Measurements from ENCODE around the gene PEPD. TPM values are rescaled to one million over a fixed set of nuclear protein-coding genes. Genes with fewer than 3 reads are reported as not detected.

PEPD gene
- polyA plus RNA-seq, 2 donors: 26.8 to 38.6 TPM

DNA sequence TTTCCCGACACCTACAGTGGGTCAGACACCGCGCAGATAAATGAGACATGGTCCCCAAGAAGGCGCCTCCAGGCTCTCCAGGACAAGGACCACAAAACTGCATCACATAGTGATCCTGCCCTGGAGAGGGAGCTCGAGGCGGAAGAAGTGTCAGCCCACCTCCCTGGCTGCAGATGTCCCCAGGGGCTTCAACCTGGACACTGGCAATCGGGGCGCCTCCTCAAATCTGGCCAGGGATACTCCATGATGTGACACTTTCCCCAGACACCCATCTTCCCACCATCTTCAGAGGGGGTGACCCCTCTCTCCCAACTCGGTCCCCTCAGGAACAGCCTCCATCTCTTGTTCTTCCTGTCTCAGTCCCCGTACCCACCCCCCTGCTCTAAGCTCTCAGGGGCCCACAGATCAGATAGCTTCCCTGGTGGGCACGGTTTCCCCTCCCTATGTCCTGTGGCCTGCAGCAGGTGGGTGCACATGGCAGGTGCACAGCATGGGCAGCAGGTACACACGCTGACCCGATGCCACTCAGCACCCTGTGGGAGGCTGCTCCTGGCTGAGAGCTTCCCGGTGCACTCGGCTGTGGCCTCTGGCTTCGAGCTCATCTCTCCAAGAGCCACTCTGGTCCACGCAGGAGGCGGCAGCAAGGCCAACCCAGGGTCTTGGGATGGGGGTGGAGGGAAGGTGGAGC is 61.2 kb downstream of the PEPD start:
- Histone ChIP-seq H3K4me3 (ENCODE audit: low read depth in 1 of 2, low read length in 2 of 2) (no peak overlapping the region), H3K27ac (ENCODE audit: low read depth in 2 of 2, low read length in 1 of 2) (no peak overlapping the region), H3K4me1 (ENCODE audit: control insufficient read depth in 2 of 2, insufficient read depth in 2 of 2, low read length in 1 of 2) (no peaks in the 10 kb centered on the region), H3K36me3 (ENCODE audit: control insufficient read depth in 2 of 2, insufficient read depth in 2 of 2, low read length in 1 of 2) (peaks cover 3 to 25% of the 10 kb centered on the region in 2 donors), H3K27me3 (ENCODE audit: control insufficient read depth in 1 of 2, insufficient read depth in 2 of 2, low read length in 2 of 2) (no peaks in the 10 kb centered on the region), H3K9me3 (ENCODE audit: control insufficient read depth in 2 of 2, insufficient read depth in 1 of 2, low read depth in 1 of 2, low read length in 1 of 2) (no peaks in the 10 kb centered on the region)
- 89 to 91% methylated on average over 18 of the region's 18 CpGs for WGBS, 2 donors

DNA sequence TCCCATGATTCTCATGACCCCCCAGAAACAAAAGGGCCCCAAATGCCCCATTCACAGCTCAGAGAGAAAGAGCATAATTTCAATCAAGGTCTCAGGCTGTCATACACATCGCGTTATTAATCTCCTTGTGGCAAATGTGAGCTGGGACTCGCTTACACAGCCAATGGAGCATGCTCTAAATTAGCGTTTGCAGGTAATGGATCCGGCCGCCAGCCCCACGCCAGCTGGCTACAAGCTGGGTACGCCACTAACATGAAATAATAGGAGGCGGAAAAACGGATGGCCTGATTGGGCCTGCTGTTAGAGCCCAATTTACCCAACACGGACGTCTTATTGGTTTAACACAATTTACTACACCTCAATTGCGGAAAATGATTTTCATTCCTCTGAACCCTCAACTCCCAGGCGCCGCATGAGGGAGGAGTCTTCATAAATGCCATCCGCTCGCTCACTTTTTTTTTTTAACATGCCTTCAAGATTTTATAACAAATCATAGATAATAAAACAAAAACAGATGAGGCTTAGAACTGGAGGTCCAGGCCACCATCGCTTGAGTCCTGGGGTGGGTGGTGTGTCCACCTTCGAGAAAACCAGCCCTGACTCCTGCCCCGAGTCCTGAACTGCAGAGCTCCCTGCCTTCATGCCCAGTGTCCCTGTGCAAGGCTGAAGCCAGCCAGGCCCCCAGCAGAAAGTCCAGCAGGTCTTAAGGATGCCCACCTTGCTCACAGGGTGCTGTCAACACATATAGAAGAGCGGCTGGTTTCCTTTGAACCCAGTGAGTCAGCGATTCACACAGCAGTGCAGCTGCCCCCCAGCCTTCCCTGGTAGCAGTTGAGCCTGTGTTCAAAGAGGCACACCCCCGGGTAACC is 62.1 kb downstream of the PEPD start:
- Histone ChIP-seq H3K9me3 (ENCODE audit: control insufficient read depth in 2 of 2, insufficient read depth in 1 of 2, low read depth in 1 of 2, low read length in 1 of 2) (no peaks in the 10 kb centered on the region), H3K36me3 (ENCODE audit: control insufficient read depth in 2 of 2, insufficient read depth in 2 of 2, low read length in 1 of 2) (peaks cover 3 to 25% of the 10 kb centered on the region in 2 donors)
- 90 to 93% methylated on average over 23 of the region's 23 CpGs for WGBS, 2 donors

GRCh38 chr19:33458807-33459206 is 62.8 kb downstream of the PEPD start:
- H3K9me3 ChIP-seq (ENCODE audit: control insufficient read depth in 2 of 2, insufficient read depth in 1 of 2, low read depth in 1 of 2, low read length in 1 of 2): no peaks in the 10 kb centered on the region
- H3K27me3 ChIP-seq (ENCODE audit: control insufficient read depth in 1 of 2, insufficient read depth in 2 of 2, low read length in 2 of 2): no peaks in the 10 kb centered on the region
- no peak overlapping the region for H3K4me3 ChIP-seq (ENCODE audit: low read depth in 1 of 2, low read length in 2 of 2)
- peaks cover 3 to 24% of the 10 kb centered on the region in 2 donors for H3K36me3 ChIP-seq (ENCODE audit: control insufficient read depth in 2 of 2, insufficient read depth in 2 of 2, low read length in 1 of 2)
- H3K27ac ChIP-seq (ENCODE audit: low read depth in 2 of 2, low read length in 1 of 2): no peak overlapping the region
- WGBS, 2 donors: 91 to 92% methylated on average over 12 of the region's 12 CpGs
- no peaks in the 10 kb centered on the region for H3K4me1 ChIP-seq (ENCODE audit: control insufficient read depth in 2 of 2, insufficient read depth in 2 of 2, low read length in 1 of 2)

More for the DNA sequence above, 62.1 kb downstream of the PEPD start:
- Histone ChIP-seq H3K4me1 (ENCODE audit: control insufficient read depth in 2 of 2, insufficient read depth in 2 of 2, low read length in 1 of 2) (no peaks in the 10 kb centered on the region), H3K27me3 (ENCODE audit: control insufficient read depth in 1 of 2, insufficient read depth in 2 of 2, low read length in 2 of 2) (no peaks in the 10 kb centered on the region), H3K27ac (ENCODE audit: low read depth in 2 of 2, low read length in 1 of 2) (no peak overlapping the region), H3K4me3 (ENCODE audit: low read depth in 1 of 2, low read length in 2 of 2) (no peak overlapping the region)

GRCh38 chr19:33458171-33458633 is 63.4 kb downstream of the PEPD start:
- no peaks in the 10 kb centered on the region for H3K27me3 ChIP-seq (ENCODE audit: control insufficient read depth in 1 of 2, insufficient read depth in 2 of 2, low read length in 2 of 2)
- H3K9me3 ChIP-seq (ENCODE audit: control insufficient read depth in 2 of 2, insufficient read depth in 1 of 2, low read depth in 1 of 2, low read length in 1 of 2): no peaks in the 10 kb centered on the region
- H3K27ac ChIP-seq (ENCODE audit: low read depth in 2 of 2, low read length in 1 of 2): no peak overlapping the region
- H3K4me3 ChIP-seq (ENCODE audit: low read depth in 1 of 2, low read length in 2 of 2): no peak overlapping the region
- H3K36me3 ChIP-seq (ENCODE audit: control insufficient read depth in 2 of 2, insufficient read depth in 2 of 2, low read length in 1 of 2): peaks cover 3 to 21% of the 10 kb centered on the region in 2 donors
- H3K4me1 ChIP-seq (ENCODE audit: control insufficient read depth in 2 of 2, insufficient read depth in 2 of 2, low read length in 1 of 2): no peaks in the 10 kb centered on the region
- 95 to 97% methylated on average over 8 of the region's 8 CpGs for WGBS, 2 donors

DNA sequence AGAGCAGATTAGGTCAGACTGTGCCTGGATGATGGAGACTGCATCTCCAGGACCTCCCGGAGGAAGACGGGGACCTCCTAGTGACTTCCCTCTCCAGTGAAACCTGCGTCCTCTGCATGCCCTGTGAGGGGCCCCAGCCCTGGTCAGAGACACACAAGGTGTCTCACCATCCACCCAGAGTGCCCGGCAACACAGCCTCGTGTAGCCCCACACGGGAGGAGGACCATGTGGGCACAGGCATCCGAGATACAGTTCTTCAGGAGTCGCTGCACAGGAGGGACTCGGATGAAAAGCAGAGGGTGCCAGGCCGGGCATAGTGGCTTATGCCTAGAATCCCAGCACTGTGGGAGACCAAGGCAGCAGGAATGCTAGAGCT is 64.8 kb downstream of the PEPD start:
- H3K4me3 ChIP-seq (ENCODE audit: low read depth in 1 of 2, low read length in 2 of 2): no peak overlapping the region
- no peak overlapping the region for H3K27ac ChIP-seq (ENCODE audit: low read depth in 2 of 2, low read length in 1 of 2)
- 89 to 92% methylated on average over 10 of the region's 10 CpGs for WGBS, 2 donors

DNA sequence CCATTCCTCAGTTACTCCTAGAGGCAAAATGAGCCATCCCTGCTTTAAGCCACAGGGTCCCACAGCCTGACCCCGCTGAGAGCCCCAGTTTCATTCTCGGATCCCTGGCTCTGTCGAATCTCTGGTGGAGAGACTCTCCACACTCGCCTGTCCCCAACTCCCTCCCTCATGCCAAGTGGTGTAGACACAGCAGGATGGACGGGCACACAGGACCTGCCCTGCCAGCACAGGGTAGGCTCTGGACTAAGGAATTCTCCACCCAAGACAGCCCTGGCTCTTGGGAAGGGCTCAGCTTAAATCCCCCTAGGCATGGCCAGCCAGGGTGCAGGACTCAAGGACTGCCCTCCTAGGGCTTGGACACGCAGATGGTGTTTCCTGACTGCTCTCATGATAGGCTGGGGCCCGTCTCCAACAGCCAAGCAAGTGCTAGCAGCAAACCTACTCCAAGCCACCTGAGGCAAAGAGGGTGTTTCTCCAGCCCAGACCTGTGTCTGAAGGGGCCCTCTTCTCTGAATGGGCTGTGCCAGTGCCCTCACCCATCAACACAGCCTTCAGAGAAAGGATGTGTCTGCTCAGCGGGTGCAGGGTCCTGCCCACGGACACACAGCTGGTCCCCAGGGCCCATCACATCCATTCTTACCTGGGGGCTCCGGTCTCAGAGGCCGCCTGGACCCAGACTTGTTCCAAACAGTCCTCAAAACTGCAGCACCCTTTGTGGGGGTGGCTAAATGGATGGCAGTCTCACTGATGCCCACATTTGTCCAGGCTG is 65.3 kb downstream of the PEPD start:
- no peak overlapping the region for H3K4me3 ChIP-seq (ENCODE audit: low read depth in 1 of 2, low read length in 2 of 2)
- no peaks in the 10 kb centered on the region for H3K4me1 ChIP-seq (ENCODE audit: control insufficient read depth in 2 of 2, insufficient read depth in 2 of 2, low read length in 1 of 2)
- H3K9me3 ChIP-seq (ENCODE audit: control insufficient read depth in 2 of 2, insufficient read depth in 1 of 2, low read depth in 1 of 2, low read length in 1 of 2): no peaks in the 10 kb centered on the region
- H3K36me3 ChIP-seq (ENCODE audit: control insufficient read depth in 2 of 2, insufficient read depth in 2 of 2, low read length in 1 of 2): peaks cover 0 to 12% of the 10 kb centered on the region in 2 donors
- no peaks in the 10 kb centered on the region for H3K27me3 ChIP-seq (ENCODE audit: control insufficient read depth in 1 of 2, insufficient read depth in 2 of 2, low read length in 2 of 2)
- 88 to 90% methylated on average over 11 of the region's 11 CpGs for WGBS, 2 donors
- no peak overlapping the region for H3K27ac ChIP-seq (ENCODE audit: low read depth in 2 of 2, low read length in 1 of 2)

More for the DNA sequence above, 64.8 kb downstream of the PEPD start:
- H3K4me1 ChIP-seq (ENCODE audit: control insufficient read depth in 2 of 2, insufficient read depth in 2 of 2, low read length in 1 of 2): no peaks in the 10 kb centered on the region
- H3K27me3 ChIP-seq (ENCODE audit: control insufficient read depth in 1 of 2, insufficient read depth in 2 of 2, low read length in 2 of 2): no peaks in the 10 kb centered on the region
- peaks cover 0 to 16% of the 10 kb centered on the region in 2 donors for H3K36me3 ChIP-seq (ENCODE audit: control insufficient read depth in 2 of 2, insufficient read depth in 2 of 2, low read length in 1 of 2)
- no peaks in the 10 kb centered on the region for H3K9me3 ChIP-seq (ENCODE audit: control insufficient read depth in 2 of 2, insufficient read depth in 1 of 2, low read depth in 1 of 2, low read length in 1 of 2)

DNA sequence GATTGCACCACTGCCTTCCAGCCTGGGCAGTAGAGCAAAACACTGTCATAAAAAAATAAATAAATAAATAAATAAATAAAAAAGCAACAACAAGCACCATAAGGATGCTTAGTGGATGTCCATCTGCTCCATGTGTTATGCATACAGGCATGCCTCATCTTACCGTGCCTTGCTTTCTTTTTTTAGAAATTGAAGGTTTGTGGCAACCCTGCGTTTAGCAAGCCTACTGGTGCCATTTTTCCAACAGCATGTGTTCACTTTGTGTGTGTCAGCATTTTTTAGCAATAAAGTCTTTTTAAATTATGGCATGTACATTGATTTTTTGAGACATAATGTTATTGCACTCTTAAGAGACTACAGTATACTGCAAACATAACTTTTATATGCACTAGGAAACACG is 68.3 kb downstream of the PEPD start:
- no peaks in the 10 kb centered on the region for H3K9me3 ChIP-seq (ENCODE audit: control insufficient read depth in 2 of 2, insufficient read depth in 1 of 2, low read depth in 1 of 2, low read length in 1 of 2)
- peaks cover 0 to 7% of the 10 kb centered on the region in 2 donors for H3K36me3 ChIP-seq (ENCODE audit: control insufficient read depth in 2 of 2, insufficient read depth in 2 of 2, low read length in 1 of 2)
- WGBS, 2 donors: 86 to 94% methylated on average over 3 of the region's 3 CpGs
- H3K27me3 ChIP-seq (ENCODE audit: control insufficient read depth in 1 of 2, insufficient read depth in 2 of 2, low read length in 2 of 2): no peaks in the 10 kb centered on the region
- H3K27ac ChIP-seq (ENCODE audit: low read depth in 2 of 2, low read length in 1 of 2): no peak overlapping the region
- no peaks in the 10 kb centered on the region for H3K4me1 ChIP-seq (ENCODE audit: control insufficient read depth in 2 of 2, insufficient read depth in 2 of 2, low read length in 1 of 2)
- no peak overlapping the region for H3K4me3 ChIP-seq (ENCODE audit: low read depth in 1 of 2, low read length in 2 of 2)

- WGBS, 2 donors: 95 to 96% methylated on average over 7 of the region's 7 CpGs
- Histone ChIP-seq H3K36me3 (ENCODE audit: control insufficient read depth in 2 of 2, insufficient read depth in 2 of 2, low read length in 1 of 2) (peaks cover 0 to 11% of the 10 kb centered on the region in 2 donors), H3K27ac (ENCODE audit: low read depth in 2 of 2, low read length in 1 of 2) (no peak overlapping the region), H3K4me3 (ENCODE audit: low read depth in 1 of 2, low read length in 2 of 2) (no peak overlapping the region), H3K9me3 (ENCODE audit: control insufficient read depth in 2 of 2, insufficient read depth in 1 of 2, low read depth in 1 of 2, low read length in 1 of 2) (no peaks in the 10 kb centered on the region), H3K4me1 (ENCODE audit: control insufficient read depth in 2 of 2, insufficient read depth in 2 of 2, low read length in 1 of 2) (no peaks in the 10 kb centered on the region), H3K27me3 (ENCODE audit: control insufficient read depth in 1 of 2, insufficient read depth in 2 of 2, low read length in 2 of 2) (no peaks in the 10 kb centered on the region)
Measured at GRCh38 chr19:33450689-33451088, 70.9 kb downstream of the PEPD start.

- WGBS, 2 donors: 82 to 92% methylated on average over 6 of the region's 6 CpGs
- Histone ChIP-seq H3K27me3 (ENCODE audit: control insufficient read depth in 1 of 2, insufficient read depth in 2 of 2, low read length in 2 of 2) (no peaks in the 10 kb centered on the region), H3K36me3 (ENCODE audit: control insufficient read depth in 2 of 2, insufficient read depth in 2 of 2, low read length in 1 of 2) (peaks cover 0 to 13% of the 10 kb centered on the region in 2 donors), H3K4me3 (ENCODE audit: low read depth in 1 of 2, low read length in 2 of 2) (no peak overlapping the region), H3K9me3 (ENCODE audit: control insufficient read depth in 2 of 2, insufficient read depth in 1 of 2, low read depth in 1 of 2, low read length in 1 of 2) (no peaks in the 10 kb centered on the region), H3K4me1 (ENCODE audit: control insufficient read depth in 2 of 2, insufficient read depth in 2 of 2, low read length in 1 of 2) (no peaks in the 10 kb centered on the region), H3K27ac (ENCODE audit: low read depth in 2 of 2, low read length in 1 of 2) (no peak overlapping the region)
Measured at GRCh38 chr19:33449799-33450198, 71.8 kb downstream of the PEPD start.
